Measurements from ENCODE around the gene TMEM178B.
"Not testable (repeated sequence)": the region's sequence is repeated elsewhere in the genome, so short reads cannot be mapped to it uniquely, and the experiment has no call there.

Gene TMEM178B

GRCh38 chr7:141370650-141371049 lies 296.8 kb downstream of the TMEM178B start:
- TF ChIP-seq CTCF (IDR thresholded peaks at IDR 0.05; ENCODE audit: control insufficient read depth, insufficient read depth, low read depth, low read length, missing control alignments), result no peak

GRCh38 chr7:141374425-141374824 lies 300.6 kb downstream of the TMEM178B start:
- no peak for TF ChIP-seq CTCF (IDR thresholded peaks at IDR 0.05; ENCODE audit: control insufficient read depth, insufficient read depth, low read depth, low read length, missing control alignments)
- H3K4me3 ChIP-seq (ENCODE audit: control insufficient read depth, low read depth, low read length), result no peak overlapping the region

More at GRCh38 chr7:141370650-141371049, 296.8 kb downstream of the TMEM178B start:
- DNase-seq (ENCODE audit: low read depth), result no peak
- no peak overlapping the region for H3K4me3 ChIP-seq (ENCODE audit: control insufficient read depth, low read depth, low read length)

GRCh38 chr7:141375442-141375841 lies 301.6 kb downstream of the TMEM178B start:
- no peak for TF ChIP-seq CTCF (IDR thresholded peaks at IDR 0.05; ENCODE audit: control insufficient read depth, insufficient read depth, low read depth, low read length, missing control alignments)
- DNase-seq (ENCODE audit: low read depth), result no peak
- H3K4me3 ChIP-seq (ENCODE audit: control insufficient read depth, low read depth, low read length), result no peak overlapping the region

More at GRCh38 chr7:141374425-141374824, 300.6 kb downstream of the TMEM178B start:
- DNase-seq (ENCODE audit: low read depth), result no peak

- TF ChIP-seq CTCF (IDR thresholded peaks at IDR 0.05; ENCODE audit: control insufficient read depth, insufficient read depth, low read depth, low read length, missing control alignments), result no peak
- DNase-seq (ENCODE audit: low read depth), result no peak
- H3K4me3 ChIP-seq (ENCODE audit: control insufficient read depth, low read depth, low read length), result no peak overlapping the region
Observed at GRCh38 chr7:141377906-141378305, 304.0 kb downstream of the TMEM178B start.

- H3K4me3 ChIP-seq (ENCODE audit: control insufficient read depth, low read depth, low read length), result no peak overlapping the region
- DNase-seq (ENCODE audit: low read depth), result no peak
- TF ChIP-seq CTCF (IDR thresholded peaks at IDR 0.05; ENCODE audit: control insufficient read depth, insufficient read depth, low read depth, low read length, missing control alignments), result no peak
Observed at GRCh38 chr7:141378405-141378804, 304.5 kb downstream of the TMEM178B start.

GRCh38 chr7:141381794-141382427 lies 308.0 kb downstream of the TMEM178B start:
- TF ChIP-seq CTCF (IDR thresholded peaks at IDR 0.05; ENCODE audit: control insufficient read depth, insufficient read depth, low read depth, low read length, missing control alignments), result no peak
- H3K4me3 ChIP-seq (ENCODE audit: control insufficient read depth, low read depth, low read length), result no peak overlapping the region
- no peak for DNase-seq (ENCODE audit: low read depth)

- DNase-seq (ENCODE audit: low read depth); H3K4me3 ChIP-seq (ENCODE audit: control insufficient read depth, low read depth, low read length): not testable (repeated sequence)
Observed at GRCh38 chr7:141383356-141383755, 309.5 kb downstream of the TMEM178B start.
